ENCODE results near the gene HHATL.

The HHATL gene

DNA sequence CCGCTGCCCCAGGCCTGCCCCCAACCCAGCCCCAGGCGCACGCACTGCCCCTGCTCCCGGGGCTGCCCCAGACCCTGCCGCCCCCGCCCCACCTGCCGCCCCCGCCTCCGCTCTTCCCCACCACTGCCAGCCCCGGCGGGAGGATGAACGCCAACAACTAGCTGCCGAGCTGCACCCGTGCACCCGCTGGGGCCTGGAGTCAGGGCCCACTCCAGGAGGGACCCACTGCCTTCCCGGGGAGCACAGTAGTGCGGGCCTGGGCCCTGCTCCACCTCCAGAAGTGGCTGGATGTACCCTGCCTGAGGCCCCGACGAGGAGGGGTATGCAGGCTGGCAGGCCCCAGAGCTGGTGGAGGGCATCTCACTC lies 38.2 kb downstream of the HHATL start:
- TF ChIP-seq SPI1 (IDR thresholded peaks at IDR 0.05; ENCODE audit: low read depth, low read length) (no peak), POLR2A (IDR thresholded peaks at IDR 0.05; ENCODE audit: low read depth, low read length) (no peak), POLR2AphosphoS5 (IDR thresholded peaks at IDR 0.05; ENCODE audit: low read depth, low read length) (no peak), TAF1 (IDR thresholded peaks at IDR 0.05; ENCODE audit: low read depth, low read length) (no peak), POU2F2 (IDR thresholded peaks at IDR 0.05; ENCODE audit: low read depth, low read length) (no peak), PAX5 (IDR thresholded peaks at IDR 0.05; ENCODE audit: insufficient read depth, low read length, severe bottlenecking) (no peak)
- FAIRE-seq (no peak), DNase-seq (ENCODE audit: insufficient read length, low spot score) (no peak)

DNA sequence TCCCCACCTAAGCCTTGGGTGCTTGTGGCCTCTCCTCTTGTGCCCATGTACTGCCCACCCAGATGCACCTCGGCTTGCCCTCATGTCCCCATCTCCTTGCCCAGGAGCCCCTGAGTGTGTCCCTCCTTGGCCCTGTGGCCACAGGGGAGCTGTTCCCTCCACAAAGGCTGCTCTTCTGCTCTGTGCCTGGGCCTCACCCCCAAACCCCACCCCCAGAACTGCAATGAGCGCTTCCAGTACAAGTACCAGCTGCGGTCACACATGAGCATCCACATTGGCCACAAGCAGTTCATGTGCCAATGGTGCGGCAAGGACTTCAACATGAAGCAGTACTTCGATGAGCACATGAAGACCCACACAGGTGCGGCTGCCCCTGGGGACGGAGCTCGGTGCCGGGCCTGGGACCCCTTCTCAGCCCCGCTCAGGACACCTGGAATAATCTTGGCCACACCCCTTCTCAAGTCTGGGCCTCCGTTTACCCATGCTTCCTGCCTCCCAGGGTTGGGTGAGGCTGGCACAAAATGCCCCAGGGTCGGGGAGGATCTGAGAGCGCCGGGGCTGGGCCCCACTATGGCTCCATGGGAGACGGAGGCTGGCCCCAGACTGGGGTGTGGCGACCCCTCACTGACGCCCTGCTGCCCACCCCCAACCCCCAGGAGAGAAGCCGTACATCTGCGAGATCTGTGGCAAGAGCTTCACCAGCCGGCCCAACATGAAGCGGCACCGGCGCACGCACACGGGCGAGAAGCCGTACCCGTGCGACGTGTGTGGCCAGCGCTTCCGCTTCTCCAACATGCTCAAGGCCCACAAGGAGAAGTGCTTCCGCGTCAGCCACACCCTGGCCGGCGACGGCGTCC lies 38.8 kb downstream of the HHATL start:
- TF ChIP-seq POLR2AphosphoS5 (IDR thresholded peaks at IDR 0.05; ENCODE audit: low read depth, low read length) (no peak), POLR2A (IDR thresholded peaks at IDR 0.05; ENCODE audit: low read depth, low read length) (no peak), SPI1 (IDR thresholded peaks at IDR 0.05; ENCODE audit: low read depth, low read length) (peak; percentile 44; the same call in 1 of the 2 replicates)

DNA sequence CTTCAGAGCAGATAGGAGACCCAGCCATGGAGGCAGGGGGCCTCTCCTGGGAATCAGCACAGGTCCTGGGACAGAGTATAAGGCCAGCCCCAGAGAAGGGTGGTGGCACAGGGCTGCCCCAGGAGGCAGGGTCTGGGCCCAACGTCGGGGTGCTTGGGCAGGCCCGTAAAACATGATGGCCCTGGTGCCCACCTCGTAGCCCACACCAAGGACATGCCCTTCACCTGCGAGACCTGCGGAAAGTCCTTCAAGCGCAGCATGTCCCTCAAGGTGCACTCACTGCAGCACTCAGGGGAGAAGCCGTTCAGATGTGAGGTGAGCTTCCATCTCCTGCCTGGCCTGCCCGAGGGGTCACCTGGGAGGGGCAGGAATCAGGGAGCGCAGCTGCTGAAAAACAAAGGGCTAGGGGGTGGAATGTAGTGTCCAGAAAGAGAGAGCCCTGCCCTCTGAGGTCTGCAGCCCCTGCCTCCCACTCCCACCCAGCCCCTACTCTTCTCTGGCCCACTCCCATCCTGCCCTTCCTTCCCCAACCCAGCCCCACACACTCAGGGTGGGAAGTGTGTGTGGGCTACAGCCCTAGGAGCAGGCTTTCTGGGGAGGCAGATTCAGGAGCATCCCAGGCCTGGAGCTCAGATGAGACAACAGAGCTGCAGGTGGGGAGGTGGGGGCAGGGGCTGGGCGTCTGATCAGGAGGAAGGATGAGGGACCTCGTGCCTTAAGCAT lies 39.6 kb downstream of the HHATL start:
- TF ChIP-seq POLR2A (IDR thresholded peaks at IDR 0.05; ENCODE audit: low read depth, low read length) (no peak), PAX5 (IDR thresholded peaks at IDR 0.05; ENCODE audit: insufficient read depth, low read length, severe bottlenecking) (no peak), TAF1 (IDR thresholded peaks at IDR 0.05; ENCODE audit: low read depth, low read length) (no peak)
- no peak for FAIRE-seq
- DNase-seq (ENCODE audit: insufficient read length, low spot score), result no peak

More for the DNA sequence above, 38.8 kb downstream of the HHATL start:
- DNase-seq (ENCODE audit: insufficient read length, low spot score), result peak; percentile 67
- peak; percentile 92 for FAIRE-seq

DNA sequence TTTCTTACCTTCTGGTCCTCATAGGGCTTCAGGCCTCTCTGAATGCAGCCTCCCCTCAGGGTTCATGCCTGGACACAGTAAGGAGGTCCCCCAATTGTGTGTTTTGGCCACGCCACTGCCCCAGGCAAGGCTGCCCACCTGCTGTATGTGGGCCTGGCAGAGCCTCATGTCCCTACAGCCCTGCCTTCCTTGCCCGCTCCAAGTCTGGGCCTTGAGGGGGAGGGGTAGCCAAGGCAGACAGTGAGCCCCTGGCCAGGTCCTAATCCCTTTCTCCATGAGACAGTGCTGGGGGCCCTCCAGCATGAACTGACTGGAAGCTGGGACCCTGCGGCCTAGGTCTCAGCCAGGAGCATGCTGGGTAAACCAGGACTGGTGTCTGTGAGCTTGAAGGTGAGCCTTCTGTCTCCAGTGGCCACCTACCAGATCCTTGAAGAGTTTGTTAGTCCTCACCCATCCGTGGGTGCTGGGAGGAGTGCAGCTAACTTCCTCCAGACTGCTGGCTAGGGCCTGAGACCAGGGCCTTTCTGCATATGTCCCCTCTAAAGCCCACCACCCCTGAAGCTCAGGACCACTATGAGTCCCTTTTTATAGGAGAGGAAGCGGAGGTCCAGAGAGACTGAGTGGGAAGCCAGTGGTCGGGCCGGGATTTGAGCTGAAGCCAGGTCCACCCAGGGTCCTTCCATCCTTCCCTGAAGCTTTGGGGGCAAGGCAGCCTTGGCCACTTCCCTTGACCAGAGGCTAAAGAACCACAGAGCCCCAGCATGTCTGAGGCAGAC lies 40.4 kb downstream of the HHATL start:
- FAIRE-seq, result no peak
- TF ChIP-seq TAF1 (IDR thresholded peaks at IDR 0.05; ENCODE audit: low read depth, low read length), result no peak
- no peak for TF ChIP-seq SPI1 (IDR thresholded peaks at IDR 0.05; ENCODE audit: low read depth, low read length)
- TF ChIP-seq POLR2AphosphoS5 (IDR thresholded peaks at IDR 0.05; ENCODE audit: low read depth, low read length), result no peak
- TF ChIP-seq POU2F2 (IDR thresholded peaks at IDR 0.05; ENCODE audit: low read depth, low read length), result no peak
- TF ChIP-seq PAX5 (IDR thresholded peaks at IDR 0.05; ENCODE audit: insufficient read depth, low read length, severe bottlenecking), result no peak
- TF ChIP-seq POLR2A (IDR thresholded peaks at IDR 0.05; ENCODE audit: low read depth, low read length), result no peak
- no peak for DNase-seq (ENCODE audit: insufficient read length, low spot score)

DNA sequence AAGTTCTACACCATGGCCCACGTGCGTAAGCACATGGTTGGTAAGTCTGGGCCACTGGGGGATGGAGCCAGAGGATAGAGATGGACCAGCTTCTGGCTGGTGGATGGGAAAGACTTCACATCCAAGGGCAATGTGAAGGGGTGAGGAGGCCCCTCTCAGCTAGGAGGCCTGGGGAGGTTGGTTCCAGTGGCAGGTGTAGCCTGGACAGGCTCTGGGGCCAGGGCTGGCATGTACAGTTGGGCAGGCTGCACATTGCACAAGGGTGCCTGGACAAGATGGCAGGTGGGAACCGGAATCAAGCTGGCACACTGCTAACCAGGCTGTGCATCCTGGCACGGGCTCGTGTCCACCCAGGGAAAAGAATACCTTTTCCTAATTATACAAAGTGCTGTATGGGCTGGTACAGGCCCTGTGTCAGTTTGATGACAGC lies 41.0 kb downstream of the HHATL start:
- no peak for DNase-seq (ENCODE audit: insufficient read length, low spot score)
- no peak for FAIRE-seq
- no peak for TF ChIP-seq POLR2AphosphoS5 (IDR thresholded peaks at IDR 0.05; ENCODE audit: low read depth, low read length)
- no peak for TF ChIP-seq POU2F2 (IDR thresholded peaks at IDR 0.05; ENCODE audit: low read depth, low read length)
- TF ChIP-seq PAX5 (IDR thresholded peaks at IDR 0.05; ENCODE audit: insufficient read depth, low read length, severe bottlenecking), result no peak
- TF ChIP-seq SPI1 (IDR thresholded peaks at IDR 0.05; ENCODE audit: low read depth, low read length), result no peak
- TF ChIP-seq POLR2A (IDR thresholded peaks at IDR 0.05; ENCODE audit: low read depth, low read length), result no peak
- TF ChIP-seq TAF1 (IDR thresholded peaks at IDR 0.05; ENCODE audit: low read depth, low read length), result no peak

DNA sequence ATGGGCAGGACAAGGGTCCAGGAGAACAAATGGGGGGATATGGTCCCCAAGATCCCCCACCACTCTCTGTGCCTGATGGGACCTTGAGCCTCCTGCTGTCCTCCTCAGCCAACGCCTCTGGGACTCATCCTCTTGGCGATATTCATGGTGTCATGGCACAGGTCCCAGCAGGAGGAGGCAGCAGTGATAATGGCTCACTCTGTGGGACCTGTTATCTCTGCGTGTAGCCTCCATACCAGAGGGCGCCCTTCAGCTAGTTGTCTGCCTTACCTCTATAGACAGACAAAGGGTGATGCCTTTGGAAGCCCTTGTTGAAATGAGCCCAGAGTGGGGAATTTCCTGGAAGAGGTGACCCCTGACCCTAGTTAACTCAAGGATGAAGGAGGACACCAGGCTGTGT lies 41.7 kb downstream of the HHATL start:
- DNase-seq (ENCODE audit: insufficient read length, low spot score), result peak; percentile 37
- no peak for TF ChIP-seq POU2F2 (IDR thresholded peaks at IDR 0.05; ENCODE audit: low read depth, low read length)
- no peak for TF ChIP-seq PAX5 (IDR thresholded peaks at IDR 0.05; ENCODE audit: insufficient read depth, low read length, severe bottlenecking)
- TF ChIP-seq POLR2AphosphoS5 (IDR thresholded peaks at IDR 0.05; ENCODE audit: low read depth, low read length), result no peak
- TF ChIP-seq POLR2A (IDR thresholded peaks at IDR 0.05; ENCODE audit: low read depth, low read length), result no peak
- no peak for TF ChIP-seq SPI1 (IDR thresholded peaks at IDR 0.05; ENCODE audit: low read depth, low read length)
- TF ChIP-seq TAF1 (IDR thresholded peaks at IDR 0.05; ENCODE audit: low read depth, low read length), result no peak
- peak; percentile 43 for FAIRE-seq

DNA sequence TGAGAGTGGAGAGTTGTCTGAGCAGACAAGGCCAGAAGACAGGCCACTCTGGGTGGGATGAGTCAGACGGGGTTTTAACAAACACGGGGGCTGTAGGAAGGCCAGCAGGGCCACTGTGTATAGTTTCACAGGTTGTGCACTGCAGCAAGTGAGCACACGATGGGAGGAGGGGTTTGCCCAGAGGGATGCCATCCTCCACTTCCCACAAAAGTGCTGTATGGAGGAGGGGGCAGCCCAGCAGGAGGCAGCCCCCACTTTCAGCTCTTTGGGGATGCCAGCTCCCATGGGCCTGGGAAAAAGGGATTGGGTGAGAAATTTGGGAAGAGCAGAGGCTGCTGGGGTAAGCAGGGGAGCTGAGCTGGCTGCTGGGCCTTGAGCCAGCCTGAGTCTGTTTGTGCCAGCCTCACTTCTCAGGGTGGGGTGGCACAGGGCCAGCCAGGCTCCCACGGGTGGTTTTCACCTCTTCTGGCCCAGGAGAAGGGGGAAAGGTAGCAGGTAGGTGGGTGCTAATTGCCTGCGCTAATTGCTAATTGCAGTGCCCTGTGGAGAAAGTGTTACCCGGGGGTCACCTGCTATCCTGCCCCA lies 42.4 kb downstream of the HHATL start:
- FAIRE-seq (no peak), DNase-seq (ENCODE audit: insufficient read length, low spot score) (no peak)
- TF ChIP-seq TAF1 (IDR thresholded peaks at IDR 0.05; ENCODE audit: low read depth, low read length) (no peak), SPI1 (IDR thresholded peaks at IDR 0.05; ENCODE audit: low read depth, low read length) (no peak), POU2F2 (IDR thresholded peaks at IDR 0.05; ENCODE audit: low read depth, low read length) (no peak), POLR2AphosphoS5 (IDR thresholded peaks at IDR 0.05; ENCODE audit: low read depth, low read length) (no peak), PAX5 (IDR thresholded peaks at IDR 0.05; ENCODE audit: insufficient read depth, low read length, severe bottlenecking) (no peak), POLR2A (IDR thresholded peaks at IDR 0.05; ENCODE audit: low read depth, low read length) (no peak)

DNA sequence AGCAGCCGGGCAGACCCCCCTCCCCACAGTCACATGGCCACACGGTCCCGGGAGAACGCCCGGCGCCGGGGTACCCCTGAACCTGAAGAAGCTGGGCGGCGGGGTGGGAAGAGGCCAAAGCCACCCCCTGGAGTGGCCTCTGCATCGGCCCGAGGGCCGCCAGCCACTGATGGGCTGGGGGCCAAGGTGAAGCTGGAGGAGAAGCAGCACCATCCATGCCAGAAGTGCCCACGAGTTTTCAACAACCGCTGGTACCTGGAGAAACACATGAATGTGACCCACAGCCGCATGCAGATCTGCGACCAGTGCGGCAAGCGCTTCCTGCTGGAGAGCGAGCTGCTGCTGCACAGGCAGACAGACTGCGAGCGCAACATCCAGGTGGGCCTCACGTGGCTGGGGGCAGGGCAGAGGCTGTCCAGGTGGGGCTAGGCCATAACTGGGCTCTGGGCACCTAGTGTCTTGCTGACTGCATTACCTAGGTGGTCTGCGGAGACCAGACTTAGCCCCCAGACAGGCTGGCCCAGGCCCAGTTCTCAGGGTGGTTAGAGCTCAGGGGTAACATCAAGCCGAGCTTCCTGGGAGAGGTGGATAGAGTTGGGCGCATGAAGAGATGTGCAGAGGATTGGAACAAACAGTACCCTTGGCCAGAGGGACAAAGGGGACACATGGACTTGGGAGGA lies 43.0 kb downstream of the HHATL start:
- TF ChIP-seq TAF1 (IDR thresholded peaks at IDR 0.05; ENCODE audit: low read depth, low read length) (no peak), POU2F2 (IDR thresholded peaks at IDR 0.05; ENCODE audit: low read depth, low read length) (no peak), POLR2A (IDR thresholded peaks at IDR 0.05; ENCODE audit: low read depth, low read length) (no peak), POLR2AphosphoS5 (IDR thresholded peaks at IDR 0.05; ENCODE audit: low read depth, low read length) (no peak), PAX5 (IDR thresholded peaks at IDR 0.05; ENCODE audit: insufficient read depth, low read length, severe bottlenecking) (no peak), SPI1 (IDR thresholded peaks at IDR 0.05; ENCODE audit: low read depth, low read length) (no peak)
- DNase-seq (ENCODE audit: insufficient read length, low spot score) (no peak), FAIRE-seq (no peak)
